ENCODE results near the gene ACOX3. TPM values are rescaled to one million over a fixed set of nuclear protein-coding genes. Genes with fewer than 3 reads are reported as not detected.
"Not testable (repeated sequence)": the region's sequence is repeated elsewhere in the genome, so short reads cannot be mapped to it uniquely, and the experiment has no call there.

The ACOX3 gene
- total and polyA plus RNA-seq, 2 donors, result 8.7 to 18.1 TPM

GRCh38 chr4:8390577-8390976 lies 49.9 kb downstream of the ACOX3 start:
- Histone ChIP-seq H3K27ac (ENCODE audit: low read depth in 1 of 2, low read length in 1 of 2) (no peak overlapping the region), H3K27me3 (ENCODE audit: control insufficient read depth in 2 of 2, insufficient read depth in 1 of 2, low read length in 1 of 2) (no peaks in the 10 kb centered on the region), H3K36me3 (ENCODE audit: control insufficient read depth in 2 of 2, insufficient read depth in 2 of 2, low read length in 1 of 2) (peaks cover 8 to 44% of the 10 kb centered on the region in 2 donors), H3K4me3 (ENCODE audit: low read length in 2 of 2) (no peak overlapping the region), H3K9me3 (ENCODE audit: control insufficient read depth in 2 of 2, insufficient read depth in 1 of 2, low read length in 1 of 2) (no peaks in the 10 kb centered on the region), H3K4me1 (ENCODE audit: control insufficient read depth in 2 of 2, insufficient read depth in 2 of 2, low read length in 2 of 2) (no peaks in the 10 kb centered on the region)
- 96% methylated on average over 5 of the region's 5 CpGs for WGBS
- no peak for DNase-seq (ENCODE audit: low read depth in 6 of 9, low spot score in 9 of 9)

- DNase-seq (ENCODE audit: low read depth in 6 of 9, low spot score in 9 of 9), result no peak
- Histone ChIP-seq H3K27ac (ENCODE audit: low read depth in 1 of 2, low read length in 1 of 2) (no peak overlapping the region), H3K9me3 (ENCODE audit: control insufficient read depth in 2 of 2, insufficient read depth in 1 of 2, low read length in 1 of 2) (no peaks in the 10 kb centered on the region), H3K36me3 (ENCODE audit: control insufficient read depth in 2 of 2, insufficient read depth in 2 of 2, low read length in 1 of 2) (peaks cover 8 to 45% of the 10 kb centered on the region in 2 donors), H3K4me1 (ENCODE audit: control insufficient read depth in 2 of 2, insufficient read depth in 2 of 2, low read length in 2 of 2) (no peaks in the 10 kb centered on the region), H3K27me3 (ENCODE audit: control insufficient read depth in 2 of 2, insufficient read depth in 1 of 2, low read length in 1 of 2) (no peaks in the 10 kb centered on the region), H3K4me3 (ENCODE audit: low read length in 2 of 2) (no peak overlapping the region)
- 93% methylated on average over 12 of the region's 12 CpGs for WGBS
These were observed 52.0 kb downstream of the ACOX3 start for GRCh38 chr4:8388528-8388870.

DNA sequence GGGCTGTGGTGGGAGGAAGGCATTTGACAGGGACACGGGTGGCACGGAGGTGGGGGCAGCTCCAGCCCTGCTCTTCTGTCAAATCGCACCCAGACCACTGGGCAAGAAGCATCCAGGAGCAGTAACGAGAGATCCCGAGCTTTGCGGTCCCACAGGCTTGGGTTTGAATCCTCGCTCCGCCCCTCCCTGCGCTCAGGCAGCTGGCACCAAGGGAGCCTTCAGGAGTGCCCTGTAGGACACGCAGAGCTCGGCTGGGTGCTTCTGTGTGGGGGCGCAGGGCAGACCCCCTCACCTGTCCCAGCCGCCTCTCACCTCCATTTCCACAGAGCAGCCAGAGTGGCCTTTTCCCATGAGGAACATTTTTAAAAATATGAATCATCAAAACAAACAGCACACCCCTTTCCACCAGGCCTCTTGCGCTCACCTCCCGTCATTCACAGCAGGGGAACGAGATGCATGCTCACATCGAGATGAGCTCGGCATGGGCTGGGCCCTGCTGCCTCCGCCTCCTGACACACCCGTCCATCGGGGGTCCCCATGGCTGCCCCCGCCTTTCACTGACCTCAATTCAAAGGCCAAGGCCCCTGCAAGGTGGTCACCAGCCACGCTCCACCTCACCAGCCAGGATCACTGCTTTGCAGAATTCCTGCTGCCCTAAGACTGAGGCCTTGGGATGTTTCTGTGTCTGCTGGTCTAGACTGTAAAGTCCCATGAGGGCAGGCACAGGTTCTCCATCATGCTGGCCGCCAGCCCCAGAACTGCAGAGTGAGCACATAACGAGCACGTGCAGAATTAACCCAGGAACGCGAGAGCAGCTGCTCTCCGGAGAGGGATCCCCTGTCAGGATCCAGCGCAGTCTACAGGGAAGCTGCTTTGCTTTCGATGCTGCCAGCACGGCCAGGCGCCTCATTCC lies 52.7 kb downstream of the ACOX3 start:
- H3K27ac ChIP-seq (ENCODE audit: low read depth in 1 of 2, low read length in 1 of 2), result no peak overlapping the region
- H3K36me3 ChIP-seq (ENCODE audit: control insufficient read depth in 2 of 2, insufficient read depth in 2 of 2, low read length in 1 of 2), result peaks cover 8 to 45% of the 10 kb centered on the region in 2 donors
- no peaks in the 10 kb centered on the region for H3K4me1 ChIP-seq (ENCODE audit: control insufficient read depth in 2 of 2, insufficient read depth in 2 of 2, low read length in 2 of 2)
- DNase-seq (ENCODE audit: low read depth in 6 of 9, low spot score in 9 of 9), result no peak
- H3K27me3 ChIP-seq (ENCODE audit: control insufficient read depth in 2 of 2, insufficient read depth in 1 of 2, low read length in 1 of 2), result no peaks in the 10 kb centered on the region
- H3K4me3 ChIP-seq (ENCODE audit: low read length in 2 of 2), result no peak overlapping the region
- no peaks in the 10 kb centered on the region for H3K9me3 ChIP-seq (ENCODE audit: control insufficient read depth in 2 of 2, insufficient read depth in 1 of 2, low read length in 1 of 2)
- 97% methylated on average over 33 of the region's 33 CpGs for WGBS

DNA sequence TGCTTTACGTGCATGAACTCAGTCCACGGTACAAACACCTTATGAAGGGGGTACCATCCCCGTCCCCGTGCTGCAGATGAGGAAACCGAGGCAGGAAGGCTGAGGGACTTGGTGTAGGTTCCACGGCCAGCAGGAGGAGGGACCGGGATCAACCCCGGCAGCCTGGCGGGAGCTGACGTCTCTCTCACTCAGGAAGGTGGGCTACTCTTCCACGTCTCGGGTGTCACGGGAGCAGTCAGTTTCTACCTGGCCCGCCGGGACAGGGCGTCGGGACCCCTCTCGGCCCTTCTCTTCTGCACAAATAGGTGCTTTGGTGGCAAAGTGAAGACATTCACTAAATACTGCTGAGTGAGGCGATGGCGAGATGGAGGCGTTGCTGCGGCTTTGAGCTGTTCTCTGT lies 53.3 kb downstream of the ACOX3 start:
- DNase-seq (ENCODE audit: low read depth in 6 of 9, low spot score in 9 of 9), result no peak
- Histone ChIP-seq H3K27me3 (ENCODE audit: control insufficient read depth in 2 of 2, insufficient read depth in 1 of 2, low read length in 1 of 2) (no peaks in the 10 kb centered on the region), H3K4me3 (ENCODE audit: low read length in 2 of 2) (no peak overlapping the region), H3K36me3 (ENCODE audit: control insufficient read depth in 2 of 2, insufficient read depth in 2 of 2, low read length in 1 of 2) (peaks cover 8 to 45% of the 10 kb centered on the region in 2 donors), H3K27ac (ENCODE audit: low read depth in 1 of 2, low read length in 1 of 2) (no peak overlapping the region), H3K4me1 (ENCODE audit: control insufficient read depth in 2 of 2, insufficient read depth in 2 of 2, low read length in 2 of 2) (no peaks in the 10 kb centered on the region), H3K9me3 (ENCODE audit: control insufficient read depth in 2 of 2, insufficient read depth in 1 of 2, low read length in 1 of 2) (no peaks in the 10 kb centered on the region)
- WGBS, result 97% methylated on average over 22 of the region's 22 CpGs

DNA sequence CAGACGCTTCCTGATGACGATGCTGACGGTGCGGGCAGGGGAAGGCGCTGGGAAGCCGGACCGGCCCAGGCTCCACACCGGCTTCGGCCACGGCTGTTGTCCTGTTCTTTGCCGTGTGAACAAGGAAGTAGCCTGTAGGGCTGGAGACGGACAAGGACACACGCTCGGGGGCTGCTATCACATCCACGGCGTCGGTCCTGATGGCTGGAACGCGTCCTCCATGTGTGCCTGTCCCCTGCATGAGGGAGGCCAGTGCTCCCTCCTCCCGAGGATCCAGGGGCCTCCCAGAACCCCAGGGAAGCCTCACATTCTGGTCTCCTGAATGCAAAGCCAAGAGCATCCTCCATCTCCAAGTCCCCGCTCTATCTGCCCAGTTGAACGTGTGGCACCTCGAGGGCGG lies 53.8 kb downstream of the ACOX3 start:
- WGBS, result 98% methylated on average over 24 of the region's 24 CpGs
- peaks cover 8 to 42% of the 10 kb centered on the region in 2 donors for H3K36me3 ChIP-seq (ENCODE audit: control insufficient read depth in 2 of 2, insufficient read depth in 2 of 2, low read length in 1 of 2)

DNA sequence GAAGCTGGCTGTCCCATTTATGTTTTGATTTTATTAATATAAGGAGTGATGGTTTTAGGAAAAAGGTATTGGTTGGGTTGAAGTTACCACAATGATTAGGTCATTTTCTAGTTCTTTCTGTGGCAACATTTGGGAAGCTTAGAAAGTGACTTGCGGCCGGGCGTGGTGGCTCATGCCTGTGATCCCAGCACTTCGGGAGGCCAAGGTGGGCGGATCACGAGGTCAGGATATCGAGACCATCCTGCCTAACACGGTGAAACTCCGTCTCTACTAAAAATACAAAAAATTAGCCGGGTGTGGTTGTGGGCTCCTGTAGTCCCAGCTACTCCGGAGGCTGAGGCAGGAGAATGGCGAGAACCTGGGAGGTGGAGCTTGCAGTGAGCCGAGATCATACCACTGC lies 54.4 kb downstream of the ACOX3 start:
- WGBS, result 97% methylated on average over 13 of the region's 13 CpGs
- H3K4me1 ChIP-seq (ENCODE audit: control insufficient read depth in 2 of 2, insufficient read depth in 2 of 2, low read length in 2 of 2); H3K27me3 ChIP-seq (ENCODE audit: control insufficient read depth in 2 of 2, insufficient read depth in 1 of 2, low read length in 1 of 2); H3K9me3 ChIP-seq (ENCODE audit: control insufficient read depth in 2 of 2, insufficient read depth in 1 of 2, low read length in 1 of 2); H3K4me3 ChIP-seq (ENCODE audit: low read length in 2 of 2); DNase-seq (ENCODE audit: low read depth in 6 of 9, low spot score in 9 of 9); H3K27ac ChIP-seq (ENCODE audit: low read depth in 1 of 2, low read length in 1 of 2): not testable (repeated sequence)
- peaks cover 8 to 41% of the 10 kb centered on the region in 2 donors for H3K36me3 ChIP-seq (ENCODE audit: control insufficient read depth in 2 of 2, insufficient read depth in 2 of 2, low read length in 1 of 2)

More for the DNA sequence above, 53.8 kb downstream of the ACOX3 start:
- Histone ChIP-seq H3K9me3 (ENCODE audit: control insufficient read depth in 2 of 2, insufficient read depth in 1 of 2, low read length in 1 of 2) (no peaks in the 10 kb centered on the region), H3K4me3 (ENCODE audit: low read length in 2 of 2) (no peak overlapping the region), H3K27ac (ENCODE audit: low read depth in 1 of 2, low read length in 1 of 2) (no peak overlapping the region), H3K4me1 (ENCODE audit: control insufficient read depth in 2 of 2, insufficient read depth in 2 of 2, low read length in 2 of 2) (no peaks in the 10 kb centered on the region), H3K27me3 (ENCODE audit: control insufficient read depth in 2 of 2, insufficient read depth in 1 of 2, low read length in 1 of 2) (no peaks in the 10 kb centered on the region)
- DNase-seq (ENCODE audit: low read depth in 6 of 9, low spot score in 9 of 9), result no peak

GRCh38 chr4:8385611-8386010 lies 54.9 kb downstream of the ACOX3 start:
- H3K27me3 ChIP-seq (ENCODE audit: control insufficient read depth in 2 of 2, insufficient read depth in 1 of 2, low read length in 1 of 2), result no peaks in the 10 kb centered on the region
- H3K4me3 ChIP-seq (ENCODE audit: low read length in 2 of 2), result no peak overlapping the region
- no peak for DNase-seq (ENCODE audit: low read depth in 6 of 9, low spot score in 9 of 9)
- no peak overlapping the region for H3K27ac ChIP-seq (ENCODE audit: low read depth in 1 of 2, low read length in 1 of 2)
- no peaks in the 10 kb centered on the region for H3K4me1 ChIP-seq (ENCODE audit: control insufficient read depth in 2 of 2, insufficient read depth in 2 of 2, low read length in 2 of 2)
- no peaks in the 10 kb centered on the region for H3K9me3 ChIP-seq (ENCODE audit: control insufficient read depth in 2 of 2, insufficient read depth in 1 of 2, low read length in 1 of 2)
- peaks cover 8 to 39% of the 10 kb centered on the region in 2 donors for H3K36me3 ChIP-seq (ENCODE audit: control insufficient read depth in 2 of 2, insufficient read depth in 2 of 2, low read length in 1 of 2)
- WGBS, result 99% methylated on average over 11 of the region's 11 CpGs

DNA sequence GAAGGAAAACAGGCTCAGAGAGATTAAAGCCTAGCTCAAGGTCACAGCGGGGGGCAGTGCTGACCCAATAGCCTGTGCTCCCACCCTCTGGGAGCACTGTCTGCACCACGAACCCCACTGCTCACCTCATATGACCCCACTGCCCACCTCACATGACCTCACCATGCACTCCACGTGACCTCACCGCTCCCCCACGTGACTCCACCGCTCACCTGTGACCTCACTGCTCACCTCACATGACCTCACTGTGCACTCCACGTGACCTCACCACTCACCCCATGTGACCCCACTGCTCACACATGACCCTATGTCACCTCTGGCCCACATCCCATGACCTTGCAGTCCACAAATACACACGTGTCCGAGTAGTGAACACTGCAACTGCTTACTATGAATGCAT lies 55.4 kb downstream of the ACOX3 start:
- no peak for DNase-seq (ENCODE audit: low read depth in 6 of 9, low spot score in 9 of 9)
- H3K4me3 ChIP-seq (ENCODE audit: low read length in 2 of 2), result no peak overlapping the region
- 93% methylated on average over 9 of the region's 9 CpGs for WGBS
- no peak overlapping the region for H3K27ac ChIP-seq (ENCODE audit: low read depth in 1 of 2, low read length in 1 of 2)
- peaks cover 8 to 34% of the 10 kb centered on the region in 2 donors for H3K36me3 ChIP-seq (ENCODE audit: control insufficient read depth in 2 of 2, insufficient read depth in 2 of 2, low read length in 1 of 2)
- no peaks in the 10 kb centered on the region for H3K4me1 ChIP-seq (ENCODE audit: control insufficient read depth in 2 of 2, insufficient read depth in 2 of 2, low read length in 2 of 2)
- no peaks in the 10 kb centered on the region for H3K27me3 ChIP-seq (ENCODE audit: control insufficient read depth in 2 of 2, insufficient read depth in 1 of 2, low read length in 1 of 2)
- no peaks in the 10 kb centered on the region for H3K9me3 ChIP-seq (ENCODE audit: control insufficient read depth in 2 of 2, insufficient read depth in 1 of 2, low read length in 1 of 2)

DNA sequence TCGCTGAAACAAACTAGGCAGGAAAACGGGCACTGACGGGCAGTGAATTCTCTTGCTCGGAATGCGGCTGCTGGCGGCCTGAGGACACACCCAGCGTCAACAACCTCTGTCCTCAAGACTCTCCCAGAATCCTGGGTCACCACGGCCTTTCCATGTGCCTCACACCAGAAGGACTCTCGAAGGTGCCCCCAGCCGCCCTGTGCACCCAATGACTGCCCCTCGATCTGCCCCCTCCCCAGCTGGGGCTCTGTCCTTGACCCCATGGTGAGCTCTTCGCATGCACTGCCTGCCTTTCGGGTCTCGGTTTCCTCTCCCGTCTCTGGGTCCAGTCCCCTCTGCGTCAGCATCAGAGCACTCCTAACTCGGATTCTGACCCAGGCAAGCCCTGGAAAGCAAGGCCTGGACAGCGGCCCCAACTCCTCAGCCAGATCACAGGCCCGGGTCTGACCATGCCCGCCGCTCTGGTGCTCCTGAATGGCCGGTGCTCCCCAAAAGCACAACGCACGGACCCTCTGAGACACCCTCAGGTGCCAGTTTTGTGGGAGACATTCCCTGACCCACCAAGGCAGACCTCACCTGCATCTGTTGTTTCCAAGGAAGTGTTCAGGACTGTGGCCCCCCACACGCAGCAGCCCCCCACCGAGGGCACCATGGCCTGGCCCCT lies 56.0 kb downstream of the ACOX3 start:
- no peak for DNase-seq (ENCODE audit: low read depth in 6 of 9, low spot score in 9 of 9)
- 95% methylated on average over 26 of the region's 26 CpGs for WGBS
- Histone ChIP-seq H3K4me3 (ENCODE audit: low read length in 2 of 2) (no peak overlapping the region), H3K9me3 (ENCODE audit: control insufficient read depth in 2 of 2, insufficient read depth in 1 of 2, low read length in 1 of 2) (no peaks in the 10 kb centered on the region), H3K36me3 (ENCODE audit: control insufficient read depth in 2 of 2, insufficient read depth in 2 of 2, low read length in 1 of 2) (peaks cover 8 to 33% of the 10 kb centered on the region in 2 donors), H3K27me3 (ENCODE audit: control insufficient read depth in 2 of 2, insufficient read depth in 1 of 2, low read length in 1 of 2) (no peaks in the 10 kb centered on the region), H3K27ac (ENCODE audit: low read depth in 1 of 2, low read length in 1 of 2) (no peak overlapping the region), H3K4me1 (ENCODE audit: control insufficient read depth in 2 of 2, insufficient read depth in 2 of 2, low read length in 2 of 2) (no peaks in the 10 kb centered on the region)

All from thymus (tissue), 11 donors.